Mesodermal cell (in vitro differentiated cells): ENCODE results near the gene ADAMTS17.
A peak's percentile ranks its signal among the peaks of the same experiment; 100 is the strongest.

ENCODE experiments used
- H3K27ac ChIP-seq: 2 replicates; pipeline ENCODE4 v1.7.0; 2013; ENCODE audit warnings: mild to moderate bottlenecking, low read depth, low read length, moderate library complexity; ENCODE audit not compliant: severe bottlenecking
- H3K36me3 ChIP-seq: 2 replicates; pipeline ENCODE4 v1.7.1; 2013; ENCODE audit warnings: mild to moderate bottlenecking, low read length, moderate library complexity; ENCODE audit not compliant: control insufficient read depth, insufficient read depth
- H3K4me1 ChIP-seq: one replicate; pipeline ENCODE4 v1.7.1; 2013; ENCODE audit warnings: mild to moderate bottlenecking, low read length; ENCODE audit not compliant: insufficient read depth, control insufficient read depth, poor library complexity, severe bottlenecking
- H3K4me3 ChIP-seq: 2 replicates; pipeline ENCODE4 v1.7.0; 2013; ENCODE audit warnings: low read length, control low read depth, mild to moderate bottlenecking; ENCODE audit not compliant: insufficient read depth, poor library complexity, severe bottlenecking; ENCODE audit errors: extremely low read depth
- H3K9me3 ChIP-seq: 2 replicates; pipeline ENCODE4 v1.7.1; 2013; ENCODE audit warnings: mild to moderate bottlenecking, low read length, moderate library complexity; ENCODE audit not compliant: control insufficient read depth
- WGBS, 2 experiments: methylation state at CpG; one replicate each; pipeline ENCODE4 v1.1.5; 2013; ENCODE audit warnings: missing lambda C conversion rate in 2 of 2; ENCODE audit not compliant: insufficient coverage in 2 of 2; 5-methylcytosine and 5-hydroxymethylcytosine counted together

Gene ADAMTS17

GRCh38 chr15:100042558-100042957, 299.2 kb downstream of the ADAMTS17 start:
- 57 to 100% methylated on average over 2 of the region's 5 CpGs for WGBS, 2 experiments
- H3K27ac ChIP-seq, result peak overlapping the region; percentile 30
- peaks cover 21% of the 10 kb centered on the region for H3K4me1 ChIP-seq
- no peaks in the 10 kb centered on the region for H3K9me3 ChIP-seq
- H3K4me3 ChIP-seq, result no peak overlapping the region
- no peaks in the 10 kb centered on the region for H3K36me3 ChIP-seq

GRCh38 chr15:100041127-100041828, 300.5 kb downstream of the ADAMTS17 start:
- Histone ChIP-seq H3K9me3 (no peaks in the 10 kb centered on the region), H3K4me1 (peaks cover 21% of the 10 kb centered on the region), H3K4me3 (no peak overlapping the region), H3K27ac (no peak overlapping the region), H3K36me3 (no peaks in the 10 kb centered on the region)
- WGBS, 2 experiments, result 96 to 98% methylated on average over 5 of the region's 6 CpGs

GRCh38 chr15:100039994-100040393, 301.8 kb downstream of the ADAMTS17 start:
- Histone ChIP-seq H3K36me3 (no peaks in the 10 kb centered on the region), H3K4me3 (no peak overlapping the region), H3K9me3 (no peaks in the 10 kb centered on the region), H3K27ac (no peak overlapping the region), H3K4me1 (peaks cover 21% of the 10 kb centered on the region)
- 87 to 100% methylated on average over 3 of the region's 5 CpGs for WGBS, 2 experiments

GRCh38 chr15:100038736-100039135, 303.0 kb downstream of the ADAMTS17 start:
- Histone ChIP-seq H3K36me3 (no peaks in the 10 kb centered on the region), H3K4me3 (no peak overlapping the region), H3K27ac (no peak overlapping the region), H3K9me3 (no peaks in the 10 kb centered on the region), H3K4me1 (peaks cover 21% of the 10 kb centered on the region)
- WGBS, 2 experiments, result 90 to 100% methylated on average over 1 to 2 of the region's 5 CpGs

- Histone ChIP-seq H3K36me3 (no peaks in the 10 kb centered on the region), H3K4me3 (no peak overlapping the region), H3K9me3 (no peaks in the 10 kb centered on the region), H3K4me1 (peaks cover 14% of the 10 kb centered on the region), H3K27ac (no peak overlapping the region)
- 100% methylated on average over 1 of the region's 2 CpGs; no CpG with 5 or more reads in 1 of the 2 experiments for WGBS, 2 experiments
Observed at GRCh38 chr15:100037901-100038300, 303.9 kb downstream of the ADAMTS17 start.

- 87 to 96% methylated on average over 5 to 6 of the region's 6 CpGs for WGBS, 2 experiments
- H3K4me3 ChIP-seq, result no peak overlapping the region
- H3K9me3 ChIP-seq, result no peaks in the 10 kb centered on the region
- no peaks in the 10 kb centered on the region for H3K4me1 ChIP-seq
- H3K27ac ChIP-seq, result no peak overlapping the region
- no peaks in the 10 kb centered on the region for H3K36me3 ChIP-seq
Observed at GRCh38 chr15:100036015-100036414, 305.8 kb downstream of the ADAMTS17 start.

- Histone ChIP-seq H3K4me1 (no peaks in the 10 kb centered on the region), H3K9me3 (no peaks in the 10 kb centered on the region), H3K27ac (no peak overlapping the region), H3K4me3 (no peak overlapping the region), H3K36me3 (no peaks in the 10 kb centered on the region)
- WGBS, 2 experiments, result 85 to 96% methylated on average over 6 to 7 of the region's 7 CpGs
Observed at GRCh38 chr15:100034191-100034590, 307.6 kb downstream of the ADAMTS17 start.

GRCh38 chr15:100033140-100033857, 308.5 kb downstream of the ADAMTS17 start:
- H3K4me3 ChIP-seq, result no peak overlapping the region
- no peaks in the 10 kb centered on the region for H3K4me1 ChIP-seq
- no peaks in the 10 kb centered on the region for H3K36me3 ChIP-seq
- no peak overlapping the region for H3K27ac ChIP-seq
- 92 to 94% methylated on average over 4 to 5 of the region's 5 CpGs for WGBS, 2 experiments
- H3K9me3 ChIP-seq, result peaks cover under 1% of the 10 kb centered on the region

- 90 to 92% methylated on average over 9 of the region's 10 CpGs for WGBS, 2 experiments
- Histone ChIP-seq H3K27ac (no peak overlapping the region), H3K4me3 (no peak overlapping the region), H3K36me3 (no peaks in the 10 kb centered on the region), H3K9me3 (peaks cover 8% of the 10 kb centered on the region), H3K4me1 (no peaks in the 10 kb centered on the region)
Observed at GRCh38 chr15:100032358-100033085, 309.3 kb downstream of the ADAMTS17 start.

- H3K4me1 ChIP-seq, result no peaks in the 10 kb centered on the region
- no peak overlapping the region for H3K4me3 ChIP-seq
- no peaks in the 10 kb centered on the region for H3K36me3 ChIP-seq
- H3K27ac ChIP-seq, result no peak overlapping the region
- H3K9me3 ChIP-seq, result peaks cover 12% of the 10 kb centered on the region
- 95 to 100% methylated on average over 6 to 9 of the region's 10 CpGs for WGBS, 2 experiments
Observed at GRCh38 chr15:100031665-100032357, 310.0 kb downstream of the ADAMTS17 start.
